NCI-H2171 treated with DMSO at 0.1 percent for 48 hours (cell line): ENCODE measurements around the gene KREMEN2.
"Not testable (repeated sequence)": the region's sequence is repeated elsewhere in the genome, so short reads cannot be mapped to it uniquely, and the experiment has no call there.

Source experiments
- DNase-seq: peaks from one replicate; lab custom pipeline; 2025; lab: John Stamatoyannopoulos, UW

The KREMEN2 gene, protein sequence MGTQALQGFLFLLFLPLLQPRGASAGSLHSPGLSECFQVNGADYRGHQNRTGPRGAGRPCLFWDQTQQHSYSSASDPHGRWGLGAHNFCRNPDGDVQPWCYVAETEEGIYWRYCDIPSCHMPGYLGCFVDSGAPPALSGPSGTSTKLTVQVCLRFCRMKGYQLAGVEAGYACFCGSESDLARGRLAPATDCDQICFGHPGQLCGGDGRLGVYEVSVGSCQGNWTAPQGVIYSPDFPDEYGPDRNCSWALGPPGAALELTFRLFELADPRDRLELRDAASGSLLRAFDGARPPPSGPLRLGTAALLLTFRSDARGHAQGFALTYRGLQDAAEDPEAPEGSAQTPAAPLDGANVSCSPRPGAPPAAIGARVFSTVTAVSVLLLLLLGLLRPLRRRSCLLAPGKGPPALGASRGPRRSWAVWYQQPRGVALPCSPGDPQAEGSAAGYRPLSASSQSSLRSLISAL

GRCh38 chr16:2963723-2964474 is at the start of gene KREMEN2:
KREMEN2 (plus strand) TSS chr16:2964275; CDS start chr16:2964521, 246 bp downstream.
- peak; percentile 75 for DNase-seq

- DNase-seq: no peak
Measured at GRCh38 chr16:2915196-2915929, 48.7 kb upstream of the KREMEN2 start.

- peak; percentile 78 for DNase-seq
Measured at GRCh38 chr16:2919511-2920255, 44.4 kb upstream of the KREMEN2 start.

- no peak for DNase-seq
Measured at GRCh38 chr16:2923481-2923880, 40.6 kb upstream of the KREMEN2 start.

DNA sequence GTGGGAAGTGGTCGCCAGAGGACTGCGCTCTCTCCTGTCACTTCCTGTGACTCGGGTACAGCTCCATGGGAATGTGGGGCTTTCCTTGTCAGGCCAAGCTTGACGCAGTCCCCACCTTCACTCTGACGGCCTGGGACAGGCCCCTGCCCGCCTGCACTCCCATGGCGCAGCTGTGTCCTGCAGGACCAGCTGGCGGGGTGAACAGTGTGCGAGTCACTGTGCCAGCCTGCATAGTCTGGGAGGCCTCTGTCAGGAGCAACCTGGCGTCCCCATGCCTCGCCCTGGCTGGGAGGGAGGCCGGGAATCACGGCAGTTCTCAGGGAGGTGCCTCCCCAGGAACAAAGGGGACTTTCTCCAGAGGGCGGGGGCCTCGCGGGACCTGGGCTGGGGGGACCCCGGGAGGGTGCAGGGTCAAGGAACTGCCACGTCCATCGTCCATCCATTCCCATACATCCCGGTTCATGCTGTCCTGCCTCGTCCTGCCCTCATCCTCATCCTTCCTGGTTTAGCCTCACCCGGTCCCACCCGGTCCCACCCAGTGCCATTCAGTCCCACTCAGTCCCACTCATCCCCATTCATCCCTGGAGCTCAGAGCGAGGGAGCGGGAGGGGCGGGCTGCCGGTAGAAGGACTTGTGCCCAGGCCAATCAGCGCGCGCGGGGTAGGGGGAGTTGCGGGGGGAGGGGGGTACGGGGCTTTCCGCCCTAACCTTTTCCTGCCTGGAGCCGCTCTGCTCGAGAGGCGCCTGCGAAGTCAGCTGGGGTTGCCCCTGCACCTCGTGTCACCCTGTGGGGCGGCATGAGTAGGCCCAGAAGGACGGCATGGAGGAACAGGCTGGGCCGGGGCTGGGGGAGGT is 38.9 kb upstream of the KREMEN2 start:
- DNase-seq: peak; percentile 41

DNA sequence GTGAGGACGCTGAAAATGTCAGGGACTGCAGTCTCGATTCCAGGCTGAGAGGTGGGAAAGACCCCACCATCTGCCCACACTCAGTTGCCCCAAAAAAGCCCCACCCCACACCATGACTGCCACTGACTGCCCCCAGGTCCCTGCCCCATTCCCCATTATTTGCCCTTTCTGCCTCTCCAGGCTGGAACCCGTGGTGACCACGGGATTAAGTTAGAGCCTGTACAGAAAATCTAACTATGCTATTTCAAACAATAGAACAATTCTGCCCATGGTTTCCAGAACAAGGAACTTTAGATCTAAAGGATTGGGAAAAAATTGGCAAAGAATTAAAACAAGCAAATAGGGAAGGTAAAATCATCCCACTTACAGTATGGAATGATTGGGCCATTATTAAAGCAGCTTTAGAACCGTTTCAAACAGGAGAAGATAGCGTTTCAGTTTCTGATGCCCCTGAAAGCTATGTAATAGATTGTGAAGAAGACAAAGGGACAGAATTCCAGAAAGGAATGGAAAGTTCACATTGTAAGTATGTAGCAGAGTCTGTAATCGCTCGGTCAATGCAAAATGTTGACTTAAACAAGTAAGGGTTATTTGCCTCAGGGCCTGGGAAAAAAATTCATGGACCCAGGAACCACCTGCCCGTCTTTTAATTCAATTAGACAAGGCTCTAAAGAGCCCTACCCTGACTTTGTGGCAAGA is 38.0 kb upstream of the KREMEN2 start:
- DNase-seq: no peak

DNA sequence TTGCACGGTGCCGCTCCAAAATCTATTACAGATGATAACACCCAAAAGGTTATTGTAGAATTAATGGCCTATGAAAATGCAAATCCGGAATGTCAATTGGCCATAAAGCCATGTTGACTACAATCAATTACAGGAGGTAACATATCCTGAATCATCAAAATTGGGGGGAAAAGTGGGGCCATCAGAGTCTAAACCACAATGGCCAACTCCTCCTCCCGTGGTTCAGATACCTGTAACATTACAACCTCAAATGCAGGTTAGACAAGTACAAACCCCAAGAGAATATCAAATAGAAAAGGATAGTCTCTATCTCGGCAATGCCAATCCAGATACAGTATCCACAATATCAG is 37.5 kb upstream of the KREMEN2 start:
- DNase-seq: no peak

DNA sequence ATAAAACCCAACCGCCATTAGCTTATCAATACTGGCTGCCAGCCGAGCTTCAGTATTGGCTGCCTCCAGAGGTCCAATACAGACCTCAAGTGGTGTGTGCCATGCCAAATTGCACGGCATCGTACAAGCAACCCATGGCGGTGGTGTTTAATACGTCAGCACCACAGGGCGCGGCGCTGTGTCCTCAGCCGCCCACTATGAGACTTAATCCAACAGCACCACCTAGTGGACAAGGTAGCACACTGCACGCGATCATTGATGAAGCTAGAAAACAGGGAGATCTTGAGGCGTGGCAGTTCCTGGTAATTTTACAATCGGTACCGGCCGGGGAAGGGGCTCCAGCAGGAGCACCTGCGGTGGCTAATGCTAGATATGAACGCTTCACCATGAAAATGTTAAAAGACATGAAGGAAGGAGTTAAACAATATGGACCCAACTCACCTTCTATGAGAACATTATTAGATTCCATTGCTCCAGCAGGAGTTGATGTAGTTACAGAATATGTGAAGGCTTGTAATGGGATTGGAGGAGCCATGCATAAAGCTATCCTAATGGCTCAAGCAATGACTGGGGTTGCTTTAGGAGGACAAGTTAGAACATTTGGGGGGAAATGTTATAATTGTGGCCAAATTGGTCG is 36.9 kb upstream of the KREMEN2 start:
- DNase-seq: peak; percentile 85

- DNase-seq: not testable (repeated sequence)
Measured at GRCh38 chr16:2928151-2928550, 35.9 kb upstream of the KREMEN2 start.

- DNase-seq: no peak
Measured at GRCh38 chr16:2928796-2929195, 35.3 kb upstream of the KREMEN2 start.

- DNase-seq: no peak
Measured at GRCh38 chr16:2929693-2930092, 34.4 kb upstream of the KREMEN2 start.

- no peak for DNase-seq
Measured at GRCh38 chr16:2930236-2930635, 33.8 kb upstream of the KREMEN2 start.

- not testable (repeated sequence) for DNase-seq
Measured at GRCh38 chr16:2931231-2931914, 32.7 kb upstream of the KREMEN2 start.

DNA sequence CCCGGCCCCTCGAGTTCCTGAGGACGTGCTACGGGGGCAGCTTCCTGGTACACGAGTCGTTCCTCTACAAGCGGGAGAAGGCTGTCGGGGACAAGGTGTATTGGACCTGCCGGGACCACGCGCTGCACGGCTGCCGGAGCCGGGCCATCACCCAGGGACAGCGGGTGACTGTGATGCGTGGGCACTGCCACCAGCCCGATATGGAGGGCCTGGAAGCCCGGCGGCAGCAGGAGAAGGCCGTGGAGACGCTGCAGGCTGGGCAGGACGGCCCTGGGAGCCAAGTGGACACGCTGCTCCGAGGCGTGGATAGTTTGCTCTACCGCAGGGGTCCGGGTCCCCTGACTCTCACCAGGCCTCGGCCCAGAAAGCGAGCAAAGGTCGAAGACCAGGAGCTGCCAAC is 30.9 kb upstream of the KREMEN2 start:
- no peak for DNase-seq

- no peak for DNase-seq
Measured at GRCh38 chr16:2933701-2934100, 30.4 kb upstream of the KREMEN2 start.

DNA sequence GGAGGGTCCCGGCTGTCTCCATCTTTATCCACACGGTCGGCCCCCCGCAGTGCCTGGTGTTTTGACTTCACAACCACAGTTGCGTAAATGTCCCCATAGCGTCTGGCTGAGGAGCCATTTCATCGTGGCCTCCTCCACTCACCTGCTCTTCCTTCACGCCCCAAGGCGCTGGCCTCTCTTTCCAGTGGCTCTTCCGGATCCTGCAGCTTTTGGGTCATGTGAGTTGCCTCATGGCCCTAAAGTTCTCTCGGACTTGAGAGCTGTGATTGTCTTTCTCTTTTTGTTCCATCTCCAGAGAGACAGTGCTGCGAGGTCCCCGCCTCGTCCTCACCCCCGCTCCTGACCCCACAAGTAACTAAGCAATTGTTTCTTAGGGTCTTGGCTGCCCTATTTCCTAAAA is 29.6 kb upstream of the KREMEN2 start:
- no peak for DNase-seq

DNA sequence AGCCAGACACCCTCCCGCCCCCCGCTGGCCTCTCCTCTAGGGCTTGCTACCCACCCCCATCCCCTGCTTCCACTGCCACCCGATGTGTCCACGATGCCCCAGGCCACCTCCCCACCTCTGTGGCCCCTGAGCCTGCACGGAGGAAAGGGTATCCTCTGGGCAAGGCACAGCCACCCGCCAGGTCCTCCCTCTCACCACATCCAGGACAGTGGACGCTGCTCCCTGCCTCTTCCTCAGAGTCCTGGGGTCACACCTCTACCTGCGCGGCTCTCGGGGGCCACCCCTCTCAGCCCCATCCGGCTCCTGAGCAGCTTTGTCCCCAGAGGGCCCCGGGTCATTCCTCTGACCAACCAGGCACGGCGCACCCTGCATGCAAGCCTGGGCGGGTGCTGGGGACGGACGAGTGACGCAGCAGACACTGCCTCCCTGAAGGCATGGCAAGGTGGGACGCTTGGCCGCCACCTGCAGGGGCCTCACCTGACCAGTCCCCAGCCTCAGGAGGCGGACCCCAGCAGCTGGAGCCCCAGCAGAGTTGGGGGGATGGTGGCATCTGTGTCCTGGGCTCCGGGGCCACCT is 27.6 kb upstream of the KREMEN2 start:
- no peak for DNase-seq

- DNase-seq: no peak
Measured at GRCh38 chr16:2937170-2937569, 26.9 kb upstream of the KREMEN2 start.

DNA sequence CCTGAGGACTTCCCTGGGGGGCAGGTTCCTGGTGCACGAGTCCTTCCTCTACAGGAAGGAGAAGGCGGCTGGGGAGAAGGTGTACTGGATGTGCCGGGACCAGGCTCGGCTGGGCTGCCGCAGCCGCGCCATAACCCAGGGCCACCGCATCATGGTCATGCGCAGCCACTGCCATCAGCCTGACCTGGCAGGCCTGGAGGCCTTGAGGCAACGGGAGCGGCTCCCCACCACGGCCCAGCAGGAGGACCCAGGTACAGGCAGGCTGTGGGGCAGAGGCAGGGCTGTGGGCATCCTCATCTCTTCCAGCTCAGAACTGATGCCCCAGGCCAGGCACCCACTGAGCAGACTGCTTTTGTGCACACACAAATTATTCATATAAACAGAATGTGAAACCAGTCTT is 25.9 kb upstream of the KREMEN2 start:
- DNase-seq: no peak
